Nephron progenitor cell (in vitro differentiated cells): ENCODE measurements around the gene ARHGAP26.
A peak's percentile ranks its signal among the peaks of the same experiment; 100 is the strongest.
"Not testable (repeated sequence)": the region's sequence is repeated elsewhere in the genome, so short reads cannot be mapped to it uniquely, and the experiment has no call there.

Experiments used
- DNase-seq: peaks from one replicate; pipeline ENCODE4 v3.0.0; 2021
- H3K27ac Mint-ChIP-seq: 2 replicates; pipeline ENCODE4 v1.8.0; 2021; ENCODE audit warnings: mild to moderate bottlenecking, moderate library complexity, mixed read lengths
- H3K27me3 Mint-ChIP-seq: 2 replicates; pipeline ENCODE4 v1.8.0; 2021; ENCODE audit warnings: mild to moderate bottlenecking, low read depth, mixed read lengths; ENCODE audit not compliant: poor library complexity
- H3K36me3 Mint-ChIP-seq: 2 replicates; pipeline ENCODE4 v1.8.0; 2021; ENCODE audit warnings: low read depth, mixed read lengths
- H3K4me1 Mint-ChIP-seq: 2 replicates; pipeline ENCODE4 v1.8.0; 2021; ENCODE audit warnings: mixed read lengths
- H3K4me3 Mint-ChIP-seq: 2 replicates; pipeline ENCODE4 v1.8.0; 2021; ENCODE audit warnings: mild to moderate bottlenecking, moderate library complexity, mixed read lengths
- H3K9me3 Mint-ChIP-seq: 2 replicates; pipeline ENCODE4 v1.8.0; 2021; ENCODE audit warnings: mild to moderate bottlenecking, moderate library complexity, mixed read lengths
- TF ChIP-seq, protein P1 (sequence below): fragments of 200-600 bp; sonication (generic); IDR thresholded peaks from 2 replicates; pipeline ENCODE4 v1.5.0; 2021; ENCODE audit warnings: antibody characterized with exemption

Gene ARHGAP26

DNA sequence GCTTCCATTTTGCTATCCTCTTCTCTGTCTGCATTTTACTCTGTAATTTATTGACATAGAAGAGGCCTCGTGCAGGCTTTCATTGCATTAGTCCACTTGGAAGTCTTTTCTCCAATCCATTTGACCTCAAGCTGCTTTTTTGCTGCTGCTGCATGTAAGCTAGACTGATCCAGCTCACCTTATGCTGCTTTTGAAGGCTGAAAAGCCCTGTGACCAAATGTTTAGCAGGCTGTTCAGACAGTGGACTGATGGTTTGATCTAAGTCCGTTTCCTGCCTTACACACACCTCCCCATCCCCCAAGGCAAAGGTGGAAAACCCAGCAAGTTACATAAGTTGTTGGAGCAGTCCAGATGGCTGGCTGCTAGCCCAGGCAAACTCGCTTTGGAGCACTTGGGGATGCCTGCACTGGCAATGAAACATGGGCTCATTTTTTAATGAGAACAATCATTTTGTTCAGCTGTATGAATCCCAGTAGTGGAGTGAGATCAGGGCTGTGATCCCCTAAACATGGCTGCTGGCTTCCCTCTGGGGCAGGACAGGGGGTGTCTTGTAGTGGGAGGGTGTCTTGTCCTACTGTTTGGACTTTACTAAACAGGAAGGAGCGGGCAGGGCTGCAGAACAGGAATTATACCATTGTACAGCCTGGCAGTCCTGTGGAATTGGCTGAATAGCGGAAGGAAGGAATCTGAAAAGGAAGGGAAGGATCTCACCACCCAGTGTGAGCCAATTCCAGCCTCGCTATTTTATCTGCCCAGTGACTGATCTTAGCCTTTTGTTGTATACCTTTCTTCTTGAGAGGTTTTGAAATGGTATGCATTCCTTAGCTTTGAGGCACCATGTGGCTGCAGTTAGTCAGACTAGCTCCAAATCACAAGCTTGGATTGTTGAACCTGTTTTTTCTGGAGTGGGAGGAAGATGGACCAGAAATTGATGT is 212.0 kb downstream of the ARHGAP26 start:
- peaks cover 9% of the 10 kb centered on the region for H3K27me3 Mint-ChIP-seq

DNA sequence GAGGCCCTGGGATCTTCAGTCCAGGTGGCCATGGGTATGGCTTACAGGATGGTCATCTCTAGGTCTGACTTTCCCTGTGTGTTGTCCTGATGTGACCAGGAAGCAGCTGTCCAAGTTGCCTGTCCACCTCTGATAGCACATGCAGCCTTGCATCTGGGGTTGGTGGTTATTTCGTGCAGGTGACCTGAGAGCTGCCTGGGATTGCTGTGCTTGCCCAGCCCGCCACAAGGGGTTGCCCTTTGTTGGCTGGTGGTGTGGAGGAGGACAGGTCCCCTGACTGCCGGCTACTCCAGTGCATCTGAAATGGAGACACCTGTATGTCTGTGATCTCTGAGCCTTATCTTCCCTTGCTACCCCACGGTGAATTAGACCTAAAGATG is 212.6 kb downstream of the ARHGAP26 start:
- Mint-ChIP-seq H3K4me3 (no peak overlapping the region), H3K27ac (no peak overlapping the region), H3K36me3 (peaks cover 4% of the 10 kb centered on the region), H3K27me3 (peaks cover 9% of the 10 kb centered on the region), H3K4me1 (peaks cover 35% of the 10 kb centered on the region), H3K9me3 (peaks cover 8% of the 10 kb centered on the region)
- TF ChIP-seq, protein P1, sequence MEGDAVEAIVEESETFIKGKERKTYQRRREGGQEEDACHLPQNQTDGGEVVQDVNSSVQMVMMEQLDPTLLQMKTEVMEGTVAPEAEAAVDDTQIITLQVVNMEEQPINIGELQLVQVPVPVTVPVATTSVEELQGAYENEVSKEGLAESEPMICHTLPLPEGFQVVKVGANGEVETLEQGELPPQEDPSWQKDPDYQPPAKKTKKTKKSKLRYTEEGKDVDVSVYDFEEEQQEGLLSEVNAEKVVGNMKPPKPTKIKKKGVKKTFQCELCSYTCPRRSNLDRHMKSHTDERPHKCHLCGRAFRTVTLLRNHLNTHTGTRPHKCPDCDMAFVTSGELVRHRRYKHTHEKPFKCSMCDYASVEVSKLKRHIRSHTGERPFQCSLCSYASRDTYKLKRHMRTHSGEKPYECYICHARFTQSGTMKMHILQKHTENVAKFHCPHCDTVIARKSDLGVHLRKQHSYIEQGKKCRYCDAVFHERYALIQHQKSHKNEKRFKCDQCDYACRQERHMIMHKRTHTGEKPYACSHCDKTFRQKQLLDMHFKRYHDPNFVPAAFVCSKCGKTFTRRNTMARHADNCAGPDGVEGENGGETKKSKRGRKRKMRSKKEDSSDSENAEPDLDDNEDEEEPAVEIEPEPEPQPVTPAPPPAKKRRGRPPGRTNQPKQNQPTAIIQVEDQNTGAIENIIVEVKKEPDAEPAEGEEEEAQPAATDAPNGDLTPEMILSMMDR: no peak
- DNase-seq: no peak

More for the DNA sequence above, 212.0 kb downstream of the ARHGAP26 start:
- Mint-ChIP-seq H3K4me1 (peaks cover 38% of the 10 kb centered on the region), H3K9me3 (peaks cover 8% of the 10 kb centered on the region), H3K27ac (peak overlapping the region; percentile 77), H3K36me3 (peaks cover 4% of the 10 kb centered on the region), H3K4me3 (no peak overlapping the region)
- TF ChIP-seq, protein P1: no peak
- no peak for DNase-seq

DNA sequence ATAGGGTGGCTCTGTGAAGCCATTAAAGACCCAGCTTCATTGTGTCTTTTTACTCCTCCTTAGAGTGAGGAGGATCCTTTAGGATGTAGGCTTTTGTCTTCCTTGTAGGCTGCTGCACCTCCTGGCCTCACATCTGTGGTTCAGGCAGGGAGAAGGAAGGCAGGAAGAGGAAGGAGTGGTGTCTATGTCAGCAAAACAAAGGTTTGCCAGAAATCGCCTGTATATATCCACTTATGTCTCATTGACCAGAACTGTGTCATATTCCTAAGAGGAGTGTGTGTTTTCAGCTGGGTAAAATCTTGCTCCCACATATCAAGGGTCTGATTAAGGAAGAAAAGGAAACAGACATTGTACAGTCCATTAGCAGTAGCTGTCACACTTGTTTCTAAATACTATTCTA is 213.8 kb downstream of the ARHGAP26 start:
- Mint-ChIP-seq H3K4me3 (no peak overlapping the region), H3K36me3 (peaks cover 4% of the 10 kb centered on the region), H3K27ac (no peak overlapping the region), H3K27me3 (peaks cover 8% of the 10 kb centered on the region), H3K4me1 (peaks cover 30% of the 10 kb centered on the region), H3K9me3 (peaks cover 18% of the 10 kb centered on the region)
- TF ChIP-seq, protein P1: no peak
- no peak for DNase-seq

DNA sequence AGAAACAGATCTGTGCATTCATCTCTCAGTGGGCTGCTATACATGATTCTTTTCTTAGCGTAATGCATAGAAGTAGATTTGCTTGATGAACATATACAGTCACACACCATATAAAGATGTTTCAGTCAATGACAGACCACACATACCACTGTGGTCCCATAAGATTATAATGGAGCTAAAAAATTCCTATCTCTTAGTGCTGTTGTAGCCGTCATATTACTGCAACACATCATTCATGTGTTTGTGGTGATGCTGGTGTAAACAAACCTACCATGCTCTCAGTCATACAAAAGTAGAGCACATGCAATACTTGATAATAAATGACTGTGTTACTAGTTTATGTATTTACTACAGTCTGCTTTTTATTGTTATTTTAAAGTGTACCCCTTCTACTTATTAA is 214.3 kb downstream of the ARHGAP26 start:
- H3K36me3 Mint-ChIP-seq: peaks cover 4% of the 10 kb centered on the region
- DNase-seq: no peak
- H3K4me3 Mint-ChIP-seq: no peak overlapping the region
- H3K4me1 Mint-ChIP-seq: peaks cover 26% of the 10 kb centered on the region
- TF ChIP-seq, protein P1: no peak
- H3K9me3 Mint-ChIP-seq: peaks cover 23% of the 10 kb centered on the region
- H3K27me3 Mint-ChIP-seq: peaks cover 5% of the 10 kb centered on the region
- no peak overlapping the region for H3K27ac Mint-ChIP-seq

DNA sequence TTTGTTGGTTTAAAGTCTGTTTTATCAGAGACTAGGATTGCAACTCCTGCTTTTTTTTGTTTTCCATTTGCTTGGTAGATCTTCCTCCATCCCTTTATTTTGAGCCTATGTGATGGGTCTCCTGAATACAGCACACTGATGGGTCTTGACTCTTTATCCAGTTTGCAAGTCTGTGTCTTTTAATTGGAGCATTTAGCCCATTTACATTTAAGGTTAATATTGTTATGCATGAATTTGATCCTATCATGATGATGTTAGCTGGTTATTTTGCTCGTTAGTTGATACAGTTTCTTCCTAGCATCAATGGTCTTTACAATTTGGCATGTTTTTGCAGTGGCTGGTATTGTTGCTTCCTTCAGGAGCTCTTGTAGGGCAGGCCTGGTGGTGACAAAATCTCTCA is 219.1 kb downstream of the ARHGAP26 start:
- DNase-seq, H3K27ac Mint-ChIP-seq, H3K36me3 Mint-ChIP-seq, H3K4me3 Mint-ChIP-seq, H3K4me1 Mint-ChIP-seq, H3K27me3 Mint-ChIP-seq: not testable (repeated sequence)
- H3K9me3 Mint-ChIP-seq: peaks cover 53% of the 10 kb centered on the region

DNA sequence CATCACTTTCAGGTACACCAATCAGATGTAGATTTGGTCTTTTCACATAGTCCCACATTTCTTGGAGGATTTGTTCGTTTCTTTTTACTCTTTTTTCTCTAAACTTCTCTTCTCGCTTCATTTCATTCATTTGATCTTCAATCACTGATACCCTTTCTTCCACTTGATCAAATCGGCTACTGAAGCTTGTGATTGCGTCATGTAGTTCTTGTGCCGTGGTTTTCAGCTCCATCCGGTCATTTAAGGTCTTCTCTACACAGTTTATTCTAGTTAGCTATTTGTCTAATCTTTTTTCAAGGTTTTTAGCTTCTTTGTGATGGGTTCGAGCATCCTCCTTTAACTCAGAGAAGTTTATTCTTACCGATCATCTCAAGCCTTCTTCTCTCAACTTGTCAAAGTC is 219.9 kb downstream of the ARHGAP26 start:
- H3K4me3 Mint-ChIP-seq, H3K27me3 Mint-ChIP-seq, H3K36me3 Mint-ChIP-seq, DNase-seq, H3K27ac Mint-ChIP-seq, H3K4me1 Mint-ChIP-seq: not testable (repeated sequence)
- peaks cover 53% of the 10 kb centered on the region for H3K9me3 Mint-ChIP-seq

DNA sequence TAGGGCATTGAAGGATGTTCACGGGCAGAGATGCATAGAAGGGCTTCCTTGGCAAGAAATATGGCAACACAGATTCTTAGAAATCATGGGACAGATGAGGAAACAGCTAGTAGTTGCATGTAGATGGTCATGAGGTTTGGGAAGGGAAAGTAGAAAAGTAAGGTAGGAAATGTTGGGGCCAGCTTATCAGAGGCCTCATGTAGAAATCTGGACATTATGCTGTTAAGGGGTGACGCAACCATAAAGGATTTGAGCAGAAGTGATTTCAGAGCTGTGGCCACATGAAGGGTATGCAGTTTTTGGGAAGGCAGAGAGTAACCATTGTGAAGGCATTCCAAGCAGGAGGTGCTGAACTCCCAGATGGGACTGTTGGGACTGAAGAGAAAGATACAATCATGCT is 224.0 kb downstream of the ARHGAP26 start:
- Mint-ChIP-seq H3K27me3 (no peaks in the 10 kb centered on the region), H3K4me1 (no peaks in the 10 kb centered on the region), H3K9me3 (peaks cover 33% of the 10 kb centered on the region), H3K36me3 (peaks cover 6% of the 10 kb centered on the region), H3K27ac (no peak overlapping the region), H3K4me3 (no peak overlapping the region)
- DNase-seq: no peak
- TF ChIP-seq, protein P1: no peak

DNA sequence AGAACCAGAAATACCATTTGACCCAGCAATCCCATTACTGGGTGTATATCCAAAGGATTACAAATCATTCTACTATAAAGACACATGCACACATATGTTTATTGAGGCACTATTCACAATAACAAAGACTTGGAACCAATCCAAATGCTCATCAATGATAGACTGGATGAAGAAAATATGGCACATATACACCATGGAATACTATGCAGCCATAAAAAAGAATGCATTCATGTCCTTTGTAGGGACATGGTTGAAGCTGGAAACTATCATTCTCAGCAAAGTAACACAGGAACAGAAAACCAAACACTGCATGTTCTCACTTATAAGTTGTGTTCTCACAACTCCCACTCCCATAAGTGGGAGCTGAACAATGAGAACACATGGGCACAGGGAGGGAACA is 225.4 kb downstream of the ARHGAP26 start:
- DNase-seq, H3K4me3 Mint-ChIP-seq, H3K27ac Mint-ChIP-seq, H3K27me3 Mint-ChIP-seq, H3K36me3 Mint-ChIP-seq, H3K4me1 Mint-ChIP-seq: not testable (repeated sequence)
- peaks cover 19% of the 10 kb centered on the region for H3K9me3 Mint-ChIP-seq
